Stimulated activated CD4-positive, alpha-beta T cell treated with anti-CD3 and anti-CD28 coated beads, Interleukin-1b, Interleukin-23, amount 100 ng/mL, for 1 hour (primary cell): ENCODE data around the gene PLCL1.
"Not testable (repeated sequence)": the region's sequence is repeated elsewhere in the genome, so short reads cannot be mapped to it uniquely, and the experiment has no call there.

Experiments used
- DNase-seq, 2 donors: peaks; one replicate each; pipeline ENCODE4 v3.0.0-alpha.2; 2020; ENCODE audit warnings: low read depth in 2 of 2

Gene PLCL1

DNA sequence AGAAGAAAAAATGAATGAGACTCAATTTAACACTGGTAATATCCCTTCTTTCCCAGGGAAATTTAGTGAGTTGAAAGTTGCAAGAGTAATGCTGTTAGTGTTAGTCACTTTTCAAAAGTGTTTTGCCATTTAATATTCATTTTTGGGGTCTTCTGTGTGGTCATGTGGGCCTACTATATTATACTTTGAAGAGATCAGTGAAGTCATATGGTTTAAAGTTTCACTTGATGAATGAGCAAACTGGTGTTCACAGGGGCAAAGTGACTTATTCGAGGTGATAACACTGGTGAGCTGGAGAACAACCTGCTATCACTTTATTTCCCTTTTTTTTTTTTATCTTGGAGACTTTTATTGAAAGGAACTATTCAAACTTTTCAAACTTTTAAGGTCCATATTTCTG lies 196.0 kb downstream of the PLCL1 start:
- no peak for DNase-seq

DNA sequence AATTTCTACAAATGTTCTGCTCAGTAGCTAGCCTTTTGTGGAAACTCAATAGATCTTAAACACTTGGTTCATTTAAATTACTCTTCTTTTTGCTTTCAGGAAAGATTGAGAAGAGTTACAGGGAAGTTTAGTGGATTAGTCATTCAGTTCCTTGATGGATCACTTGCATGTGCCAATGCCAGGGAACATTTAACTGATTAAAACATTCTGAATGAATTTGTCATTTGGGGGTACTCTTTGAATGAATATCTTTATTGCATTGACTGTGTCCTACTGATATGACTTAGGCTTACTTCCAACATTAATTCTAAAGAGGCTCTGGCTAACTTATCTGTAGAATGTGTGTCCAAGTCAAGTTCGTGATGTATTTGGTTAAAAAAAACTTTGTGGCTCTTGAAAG lies 199.8 kb downstream of the PLCL1 start:
- no peak for DNase-seq

DNA sequence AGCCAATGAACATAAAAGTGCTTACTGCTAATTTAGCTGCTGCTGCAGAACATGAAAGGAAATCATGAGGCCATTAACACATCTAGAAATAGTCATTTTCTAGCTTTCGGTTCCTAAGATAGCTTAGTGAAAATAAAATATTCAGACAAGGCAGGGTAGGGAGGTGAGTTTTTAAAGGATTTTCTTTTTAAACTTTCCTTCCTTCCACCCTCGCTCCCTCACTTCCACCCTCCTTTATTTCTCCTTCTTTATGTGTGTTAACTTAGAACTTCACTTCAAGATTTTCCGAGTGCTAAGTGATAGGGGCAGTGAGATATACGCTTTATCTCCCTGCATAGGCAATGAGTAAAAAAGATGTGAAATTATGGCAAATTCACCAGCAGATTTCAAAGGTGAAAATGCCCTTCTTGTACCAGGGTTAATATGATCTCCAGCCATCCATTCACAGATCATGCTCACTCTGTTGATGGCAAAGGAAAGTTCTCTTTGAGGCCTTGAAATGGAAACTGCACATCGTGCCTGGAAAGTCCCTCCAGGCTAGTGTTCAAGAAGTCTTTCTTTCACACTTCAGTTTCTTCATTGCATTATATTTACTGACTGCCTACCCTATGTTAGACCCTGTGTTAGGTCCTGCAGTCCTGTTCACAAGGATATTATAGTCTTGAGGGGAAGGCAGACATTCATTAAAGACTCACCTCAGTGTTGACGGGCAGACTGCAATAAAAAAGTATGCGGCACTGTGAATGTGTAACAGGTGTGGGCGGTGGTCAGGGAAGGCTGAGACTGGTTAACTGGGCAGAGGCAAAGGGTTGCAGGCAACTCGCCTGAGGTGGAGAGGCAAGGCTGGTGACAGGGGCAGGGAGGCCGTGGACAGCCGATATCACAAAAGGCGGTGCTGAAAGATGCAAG lies 200.8 kb downstream of the PLCL1 start:
- no peak for DNase-seq

DNA sequence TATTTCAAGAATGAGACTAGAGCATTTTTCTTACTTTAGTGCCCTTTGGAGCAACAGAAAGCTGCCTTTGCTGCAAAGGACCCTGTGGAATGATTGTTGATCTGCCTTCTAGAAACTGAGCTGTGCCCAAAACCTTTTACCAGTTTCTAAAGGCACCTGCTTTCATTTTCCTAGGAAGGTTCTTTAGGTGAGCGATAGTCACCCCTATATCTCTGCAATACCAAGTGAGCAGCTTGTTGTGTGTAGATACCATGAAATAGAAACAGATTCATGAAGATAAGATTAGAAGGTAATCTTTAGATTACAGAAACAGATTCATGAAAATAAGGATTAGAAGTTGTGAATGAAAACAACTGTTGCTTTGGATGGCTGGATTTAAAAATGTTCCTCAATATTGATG lies 202.3 kb downstream of the PLCL1 start:
- DNase-seq: no peak

DNA sequence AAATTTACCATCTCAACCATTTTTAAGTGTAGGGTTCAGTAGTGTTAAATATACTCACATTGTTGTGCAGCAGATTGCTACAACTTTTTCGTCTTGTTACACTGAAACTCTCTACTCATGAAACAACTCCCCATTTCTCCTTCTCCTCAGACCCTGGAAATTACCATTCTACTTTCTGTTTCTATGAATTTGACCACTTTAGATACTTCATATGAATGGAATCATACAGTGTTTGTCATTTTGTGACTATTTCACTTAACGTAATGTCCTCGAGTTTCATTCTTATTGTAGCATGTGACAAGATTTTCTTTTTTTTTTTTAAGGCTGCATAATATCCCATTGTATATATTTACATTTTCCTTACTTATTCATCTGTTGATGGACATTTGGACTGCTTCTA lies 203.8 kb downstream of the PLCL1 start:
- no peak for DNase-seq

DNA sequence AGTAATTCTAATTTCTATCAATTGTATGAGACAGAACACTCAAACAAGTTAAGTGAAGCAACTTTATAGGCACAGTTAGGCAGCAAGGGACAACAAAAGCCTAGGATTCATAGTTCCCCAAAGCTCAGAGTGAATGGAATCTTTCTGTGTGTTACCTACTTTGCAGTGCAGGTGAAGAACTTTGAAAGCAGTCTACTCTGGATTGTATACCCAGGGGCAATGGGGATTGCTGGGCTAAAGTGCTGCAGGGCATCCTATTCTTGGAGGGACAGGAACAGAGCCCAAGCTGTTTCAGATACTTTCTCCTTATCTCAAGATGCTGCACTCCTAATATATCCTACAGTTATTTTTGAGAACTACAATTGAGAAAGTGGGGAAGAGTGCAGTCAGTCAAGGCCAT lies 207.6 kb downstream of the PLCL1 start:
- no peak for DNase-seq

DNA sequence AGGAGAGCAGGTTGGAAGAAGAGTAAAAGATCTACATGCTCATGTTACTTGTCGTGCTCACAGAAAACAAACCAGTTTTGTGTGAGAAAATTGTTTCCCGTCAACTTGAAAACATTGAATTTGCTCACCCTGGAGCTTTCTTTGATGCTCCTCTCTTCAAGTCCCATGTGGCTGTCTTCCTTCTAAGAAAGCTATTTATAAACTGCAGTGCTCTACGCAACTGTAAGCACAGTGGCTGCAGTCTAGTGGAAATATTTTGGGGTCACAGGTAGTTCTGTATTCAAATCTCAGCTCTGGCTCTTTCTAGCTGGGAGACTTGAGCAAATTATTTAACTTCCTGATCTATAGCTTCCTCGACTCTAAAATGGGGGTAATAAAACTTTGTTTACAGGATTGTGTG lies 211.8 kb downstream of the PLCL1 start:
- DNase-seq: no peak

DNA sequence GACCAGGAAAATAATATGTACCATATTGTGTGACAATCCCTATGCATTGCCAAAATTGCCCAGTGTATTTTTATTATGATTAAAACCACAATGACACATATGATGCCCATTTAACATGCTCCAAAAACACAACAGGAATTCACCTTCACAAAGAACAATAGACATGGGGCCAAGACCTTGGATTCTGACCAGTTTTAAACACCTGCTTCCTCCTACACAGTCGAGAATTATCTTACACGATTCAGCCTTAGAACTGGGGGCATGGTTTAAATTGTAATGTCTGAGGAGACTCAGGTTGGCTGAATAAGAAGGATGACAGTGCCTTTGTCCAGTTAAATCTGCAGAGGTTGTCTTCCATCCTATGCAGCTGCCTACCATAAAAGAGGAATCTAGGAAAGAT lies 212.7 kb downstream of the PLCL1 start:
- DNase-seq: no peak

DNA sequence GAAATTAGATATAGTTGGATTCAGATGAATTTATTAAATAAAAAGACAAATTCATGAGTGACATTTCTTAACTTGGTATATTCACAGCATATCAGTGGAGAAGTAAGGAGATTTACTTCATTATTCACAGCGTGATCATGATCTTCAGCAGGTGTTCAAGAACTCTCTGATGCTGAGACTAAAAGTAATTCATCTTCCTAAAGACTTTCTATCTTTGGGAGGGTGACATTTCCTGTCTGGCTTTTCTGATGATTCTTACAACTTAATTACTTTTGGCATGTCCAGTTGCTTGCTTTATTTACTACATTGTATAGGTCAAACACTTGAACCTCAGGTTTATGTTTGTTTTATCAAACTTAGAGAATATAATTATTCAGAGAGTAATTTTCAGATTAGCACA lies 224.6 kb downstream of the PLCL1 start:
- no peak for DNase-seq

DNA sequence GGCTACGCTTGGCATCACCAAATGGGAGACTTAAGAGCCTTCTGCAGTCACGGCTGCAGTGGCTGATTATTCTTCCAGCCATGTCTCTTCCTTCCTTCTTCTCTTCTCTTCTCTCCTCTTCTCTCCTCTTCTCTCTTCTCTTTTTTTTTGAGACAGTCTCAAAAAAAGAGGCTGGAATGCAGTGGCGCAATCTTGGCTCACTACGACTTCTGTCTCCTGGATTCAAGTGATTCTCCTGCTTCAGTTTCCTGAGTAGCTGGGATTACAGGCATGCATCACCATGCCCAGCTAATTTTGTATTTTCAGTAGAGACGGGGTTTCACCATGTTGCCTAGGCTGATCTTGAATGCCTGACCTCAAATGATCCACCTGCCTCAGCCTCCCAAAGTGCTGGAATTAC lies 225.2 kb downstream of the PLCL1 start:
- not testable (repeated sequence) for DNase-seq

DNA sequence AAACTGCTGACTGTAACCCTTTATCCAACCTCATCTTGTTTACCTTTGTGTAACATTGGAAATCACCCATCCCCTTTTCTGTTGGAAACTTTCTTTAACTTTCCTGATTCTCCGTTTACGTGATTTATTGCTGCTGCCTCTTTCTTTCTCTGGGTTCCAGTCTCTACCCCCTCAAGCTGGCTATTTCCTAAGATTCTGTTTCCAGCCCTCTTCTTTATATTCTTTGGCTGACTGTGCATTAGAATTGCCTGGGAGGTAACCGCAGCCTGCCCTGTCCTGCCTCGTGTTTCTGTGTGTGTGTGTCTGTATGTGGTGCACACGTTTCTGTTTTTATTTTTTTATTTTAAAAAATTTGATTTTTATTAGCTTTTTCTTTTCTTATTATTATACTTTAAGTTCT lies 229.2 kb downstream of the PLCL1 start:
- no peak for DNase-seq

DNA sequence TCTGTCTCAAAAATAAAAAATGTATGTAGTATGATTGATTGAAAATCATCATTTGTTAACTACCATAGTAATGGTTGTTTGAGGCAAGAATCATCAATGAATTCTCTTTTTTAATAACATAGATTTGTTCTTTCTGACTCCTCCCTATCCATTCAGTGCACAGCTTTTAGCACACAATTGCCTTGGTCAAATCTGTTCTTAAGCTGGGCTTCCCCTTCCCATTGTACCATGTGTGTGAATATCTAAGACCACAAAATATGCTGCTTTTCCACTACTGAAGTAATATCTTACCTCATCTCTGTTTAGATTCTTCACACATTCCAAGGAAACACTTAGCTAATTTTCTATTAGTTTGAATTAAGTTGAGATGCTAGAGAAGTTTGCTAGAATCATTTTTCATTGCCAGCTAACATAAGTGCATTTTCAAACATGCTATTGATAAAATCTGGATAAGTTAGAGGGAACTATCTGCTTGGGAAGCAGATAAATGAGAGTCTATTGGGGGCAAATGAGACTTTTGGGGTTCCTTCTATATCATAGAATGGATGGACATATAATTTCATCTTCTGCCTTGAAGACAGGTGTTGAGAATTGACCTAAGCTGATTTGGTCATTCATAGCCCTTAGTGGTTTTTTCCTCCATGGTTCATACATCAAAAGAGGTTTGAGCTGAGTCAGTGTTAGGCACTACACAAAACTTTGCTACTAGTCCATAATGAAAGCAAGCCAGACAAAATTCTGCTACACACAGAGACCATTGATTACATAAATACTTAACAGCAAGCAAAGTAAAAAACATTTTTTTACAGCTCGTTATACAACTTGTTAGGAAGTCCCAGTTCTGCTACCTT lies 231.9 kb downstream of the PLCL1 start:
- no peak for DNase-seq

DNA sequence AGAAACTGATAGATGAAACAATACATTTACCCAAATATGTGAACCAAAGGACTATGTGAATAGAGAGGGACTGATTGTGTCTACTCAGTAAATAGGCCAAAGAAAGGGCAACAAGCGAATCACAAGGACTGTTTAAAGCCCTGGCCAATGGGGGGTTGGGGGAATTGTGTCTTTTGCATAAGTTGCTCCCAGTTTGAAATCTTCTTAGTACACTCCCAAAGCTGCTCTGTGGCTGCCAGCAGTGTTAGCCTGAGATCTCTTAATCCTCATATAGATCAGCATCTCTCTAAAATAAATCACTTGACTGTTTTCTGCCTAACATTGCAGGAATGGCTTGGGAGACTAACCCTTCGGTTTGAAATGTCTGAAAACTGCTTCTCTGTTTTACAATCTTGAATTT lies 236.4 kb downstream of the PLCL1 start:
- no peak for DNase-seq

DNA sequence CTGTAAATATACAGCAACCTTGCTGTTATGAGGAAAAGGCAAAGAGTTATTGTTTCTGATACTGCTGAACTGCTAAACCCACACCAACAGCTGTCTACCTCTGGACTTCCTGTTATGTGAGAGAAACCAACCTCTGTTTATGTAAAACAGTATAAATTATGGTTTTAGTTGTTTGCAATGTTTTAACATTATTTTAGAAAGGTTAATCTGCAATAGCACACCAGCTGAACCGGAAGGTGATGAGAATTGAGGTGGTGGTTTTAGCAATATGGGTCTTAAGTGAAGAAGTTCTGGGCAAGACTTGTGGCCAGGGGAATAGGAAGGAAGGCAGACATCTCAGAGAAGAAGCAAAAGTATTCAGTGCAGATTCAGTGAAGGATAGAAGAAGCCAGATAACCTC lies 237.8 kb downstream of the PLCL1 start:
- no peak for DNase-seq

DNA sequence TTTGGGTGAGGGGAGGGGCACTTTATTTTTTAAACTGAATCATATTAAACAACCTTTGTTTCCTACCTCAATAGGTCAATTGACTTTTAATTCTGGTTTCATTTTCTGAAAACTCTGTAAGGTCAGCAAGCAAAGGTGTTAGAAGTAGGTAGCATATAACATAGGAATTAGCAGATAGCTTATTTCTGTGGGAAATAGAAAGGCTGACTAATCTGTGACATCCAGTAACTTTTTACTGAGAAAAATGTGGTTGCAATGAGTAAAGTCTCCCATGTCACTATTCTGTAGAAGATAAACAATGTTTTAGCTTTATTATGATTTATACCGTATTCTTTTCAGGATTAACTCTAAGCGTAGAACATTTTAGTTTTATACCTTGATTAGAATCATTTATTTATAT lies 240.4 kb downstream of the PLCL1 start:
- no peak for DNase-seq

DNA sequence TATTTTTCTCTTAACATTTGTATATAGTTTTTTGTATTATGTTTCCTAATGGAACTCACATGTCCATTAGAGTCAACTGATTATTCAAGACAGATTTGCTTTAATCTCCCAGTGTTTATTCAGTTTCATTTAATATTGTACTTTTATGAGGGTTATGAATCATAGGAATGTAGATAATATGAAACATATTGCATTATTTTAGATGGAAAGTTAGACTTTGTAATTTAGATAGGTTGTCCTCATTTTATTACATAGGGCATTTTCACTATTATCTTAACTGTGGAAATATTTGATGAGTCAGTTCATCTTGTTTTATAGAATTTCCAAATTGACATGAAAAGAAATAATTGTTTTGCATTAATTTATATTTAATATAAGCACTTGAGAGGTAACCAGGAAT lies 240.8 kb downstream of the PLCL1 start:
- DNase-seq: no peak

DNA sequence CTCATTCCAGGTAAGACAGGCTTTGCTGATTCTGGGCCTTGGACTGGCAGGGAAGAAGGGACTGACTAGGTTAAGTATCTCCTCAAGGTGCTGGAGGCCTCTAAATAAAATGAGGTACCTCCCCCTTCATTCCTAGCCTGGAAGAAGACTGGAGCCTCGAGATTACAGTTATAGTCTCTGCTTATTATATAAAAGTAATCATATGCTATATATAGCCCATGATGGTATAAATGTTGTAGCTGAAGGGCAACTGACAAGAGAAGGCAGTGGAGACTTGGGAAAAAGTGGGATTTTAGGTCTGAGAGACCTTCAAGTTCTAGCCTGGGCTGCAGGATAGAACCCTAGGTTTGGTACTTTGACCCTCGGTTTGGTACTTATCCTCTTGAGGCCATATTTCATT lies 248.3 kb downstream of the PLCL1 start:
- DNase-seq: no peak

DNA sequence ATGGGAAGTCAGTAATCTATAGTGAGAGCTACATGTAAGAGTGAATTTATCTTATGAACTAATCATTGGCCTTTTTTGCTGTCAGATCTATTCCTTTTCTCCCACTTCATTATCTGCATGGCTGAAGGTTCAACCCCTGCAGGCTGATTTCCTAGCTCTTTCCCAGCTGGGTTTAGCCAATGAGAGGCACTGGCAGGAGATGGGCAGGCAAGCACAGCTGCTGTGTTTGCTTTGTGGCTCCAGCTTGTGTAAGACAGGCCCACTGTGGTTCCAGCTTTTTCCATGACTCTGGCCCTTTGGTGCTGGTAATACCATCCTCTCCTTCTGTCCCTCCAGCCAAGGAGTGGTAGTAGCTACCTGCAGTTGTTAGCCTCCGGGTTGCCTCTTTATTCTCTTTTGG lies 248.8 kb downstream of the PLCL1 start:
- no peak for DNase-seq

DNA sequence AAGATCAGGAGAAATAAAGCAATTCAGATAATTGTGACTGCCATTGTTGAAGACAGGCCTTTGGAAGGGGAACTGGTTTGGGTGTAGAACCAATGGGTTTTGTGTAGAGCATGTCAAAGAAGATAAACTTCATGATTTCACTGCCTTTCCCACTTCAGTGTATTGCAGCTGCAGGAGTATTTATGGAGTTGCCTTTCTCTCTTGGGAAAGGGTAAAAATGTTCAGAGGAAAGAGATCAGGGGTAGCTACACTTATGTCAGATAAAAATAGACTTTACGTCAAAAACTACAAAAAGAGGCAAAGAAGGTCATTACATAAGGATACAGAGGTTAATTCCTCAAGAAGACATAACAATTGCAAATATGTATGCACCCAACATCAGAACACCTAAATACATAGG lies 249.4 kb downstream of the PLCL1 start:
- no peak for DNase-seq

DNA sequence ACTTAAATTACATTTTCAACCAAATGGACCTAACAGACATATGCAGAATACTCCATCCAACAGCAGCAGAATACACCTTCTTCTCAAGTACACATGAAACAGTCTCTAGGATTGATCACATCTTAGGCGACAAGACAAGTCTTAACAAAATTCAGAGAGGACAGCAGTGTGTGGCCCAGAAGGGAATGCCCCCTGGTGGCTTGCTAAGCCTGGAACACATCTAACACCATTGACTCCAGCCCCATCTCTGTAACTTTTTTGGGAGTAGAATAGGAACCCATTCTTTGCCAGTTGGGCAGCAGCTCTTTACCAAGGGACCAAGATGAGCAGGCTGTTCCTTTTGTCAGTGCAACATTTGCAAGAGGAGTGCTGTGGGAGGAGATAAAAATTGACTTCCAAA lies 249.9 kb downstream of the PLCL1 start:
- DNase-seq: peak in 1 of 2 donors; percentile 17

DNA sequence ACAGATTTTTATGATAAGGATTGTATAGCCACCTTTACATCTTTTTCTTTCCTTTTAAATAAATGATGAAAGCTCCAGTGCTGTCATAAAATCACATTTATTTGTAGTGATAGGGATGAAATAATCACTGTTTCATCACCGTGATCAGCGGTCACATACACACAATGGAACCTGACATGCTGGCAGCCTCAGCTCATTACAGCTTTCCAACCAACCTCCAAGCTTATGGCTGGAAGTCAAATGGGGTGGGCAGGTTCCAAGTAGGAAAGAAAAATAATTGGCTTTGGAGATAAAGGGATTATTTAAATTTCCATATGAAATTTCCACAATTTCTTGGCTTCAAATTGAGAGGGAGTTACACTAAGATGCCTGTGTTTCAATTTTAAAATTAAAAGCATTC lies 251.3 kb downstream of the PLCL1 start:
- DNase-seq: no peak

DNA sequence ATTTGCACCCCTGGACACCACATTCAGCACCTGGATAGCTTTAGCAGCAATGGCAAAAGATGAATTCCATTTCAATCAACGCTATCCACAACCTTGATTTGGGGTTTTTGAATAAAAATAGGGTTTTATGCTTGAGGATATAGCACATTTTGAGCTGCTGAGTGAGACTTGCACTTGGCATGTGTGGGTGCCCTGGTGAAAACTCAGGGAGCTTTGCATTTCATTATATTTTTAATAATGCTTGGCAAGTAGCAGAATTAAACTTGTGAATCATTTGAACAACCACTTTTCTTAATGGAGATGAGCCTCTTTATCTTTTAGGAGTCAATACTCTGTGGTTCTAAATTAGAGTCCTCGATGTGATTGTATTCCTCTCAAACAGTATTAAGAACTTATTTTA lies 252.4 kb downstream of the PLCL1 start:
- DNase-seq: no peak

DNA sequence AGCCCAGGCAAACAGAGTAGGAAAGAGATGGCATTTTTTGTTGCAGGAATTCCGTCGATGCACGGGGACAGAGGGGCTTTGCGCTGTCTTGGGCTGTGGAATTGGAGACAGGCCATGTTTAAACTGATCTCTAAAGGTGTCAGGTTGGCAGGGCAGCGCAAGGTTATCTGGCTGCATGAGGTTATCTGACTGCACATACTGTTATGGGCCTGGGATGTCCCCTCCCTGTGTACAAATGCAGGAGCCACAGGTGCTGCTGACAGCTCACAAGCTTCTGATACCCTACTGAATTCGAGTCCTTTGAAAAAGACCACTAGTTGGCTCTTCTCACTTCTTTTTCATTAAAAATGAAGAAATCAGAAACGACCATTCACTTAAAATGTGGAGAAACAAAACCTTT lies 255.4 kb downstream of the PLCL1 start:
- DNase-seq: no peak
